ENCODE measurements around the gene REV3L. TPM values are rescaled to one million over a fixed set of nuclear protein-coding genes. Genes with fewer than 3 reads are reported as not detected.

Gene REV3L
- total and polyA plus RNA-seq, 5 donors, result 8.2 to 30.1 (median 26.7) TPM

- intact Hi-C loops (cut with DNase I), result no loop called here
- Histone ChIP-seq H3K27me3 (ENCODE audit: control insufficient read depth, insufficient read depth) (no peaks in the 10 kb centered on the region), H3K9me3 (ENCODE audit: control insufficient read depth, low read length) (no peaks in the 10 kb centered on the region), H3K27ac (ENCODE audit: low read length) (no peak overlapping the region), H3K4me3 (ENCODE audit: low read length) (no peak overlapping the region), H3K4me1 (ENCODE audit: control insufficient read depth, insufficient read depth, low read length) (peaks cover 2% of the 10 kb centered on the region)
- DNase-seq, result no peak
- 68% methylated on average over 3 of the region's 3 CpGs for WGBS
- ATAC-seq, result peak in 1 of 2 donors; percentile 54
Measured at GRCh38 chr6:111410371-111410770, 72.6 kb downstream of the REV3L start.

GRCh38 chr6:111409430-111409829 is 73.6 kb downstream of the REV3L start:
- intact Hi-C loops (cut with DNase I), result no loop called here
- H3K27me3 ChIP-seq (ENCODE audit: control insufficient read depth, insufficient read depth), result no peaks in the 10 kb centered on the region
- WGBS, result 96% methylated on average over 1 of the region's 1 CpG
- H3K9me3 ChIP-seq (ENCODE audit: control insufficient read depth, low read length), result no peaks in the 10 kb centered on the region
- H3K27ac ChIP-seq (ENCODE audit: low read length), result no peak overlapping the region
- H3K4me3 ChIP-seq (ENCODE audit: low read length), result no peak overlapping the region
- H3K4me1 ChIP-seq (ENCODE audit: control insufficient read depth, insufficient read depth, low read length), result peaks cover 2% of the 10 kb centered on the region
- no peak for ATAC-seq
- DNase-seq, result no peak

- H3K4me1 ChIP-seq (ENCODE audit: control insufficient read depth, insufficient read depth, low read length), result peaks cover 2% of the 10 kb centered on the region
- WGBS, result 86% methylated on average over 4 of the region's 4 CpGs
- intact Hi-C loops (cut with DNase I), result no loop called here
- no peak overlapping the region for H3K27ac ChIP-seq (ENCODE audit: low read length)
- H3K4me3 ChIP-seq (ENCODE audit: low read length), result no peak overlapping the region
- ATAC-seq (no peak), DNase-seq (no peak)
- H3K9me3 ChIP-seq (ENCODE audit: control insufficient read depth, low read length), result no peaks in the 10 kb centered on the region
- no peaks in the 10 kb centered on the region for H3K27me3 ChIP-seq (ENCODE audit: control insufficient read depth, insufficient read depth)
Measured at GRCh38 chr6:111407686-111408085, 75.3 kb downstream of the REV3L start.

GRCh38 chr6:111406200-111406721 is 76.8 kb downstream of the REV3L start:
- Histone ChIP-seq H3K4me3 (ENCODE audit: low read length) (no peak overlapping the region), H3K4me1 (ENCODE audit: control insufficient read depth, insufficient read depth, low read length) (peaks cover 2% of the 10 kb centered on the region), H3K27ac (ENCODE audit: low read length) (no peak overlapping the region), H3K9me3 (ENCODE audit: control insufficient read depth, low read length) (no peaks in the 10 kb centered on the region), H3K27me3 (ENCODE audit: control insufficient read depth, insufficient read depth) (no peaks in the 10 kb centered on the region)
- no peak for DNase-seq
- WGBS, result 85% methylated on average over 3 of the region's 3 CpGs
- intact Hi-C loops (cut with DNase I), result no loop called here
- peak; percentile 29 to 51 for ATAC-seq

- Histone ChIP-seq H3K27ac (ENCODE audit: low read length) (no peak overlapping the region), H3K27me3 (ENCODE audit: control insufficient read depth, insufficient read depth) (no peaks in the 10 kb centered on the region), H3K4me1 (ENCODE audit: control insufficient read depth, insufficient read depth, low read length) (no peaks in the 10 kb centered on the region), H3K9me3 (ENCODE audit: control insufficient read depth, low read length) (no peaks in the 10 kb centered on the region), H3K4me3 (ENCODE audit: low read length) (no peak overlapping the region)
- no peak for DNase-seq
- ATAC-seq, result no peak
- 87% methylated on average over 3 of the region's 3 CpGs for WGBS
- intact Hi-C loops (cut with DNase I), result no loop called here
Measured at GRCh38 chr6:111403388-111403787, 79.6 kb downstream of the REV3L start.

- Histone ChIP-seq H3K27me3 (ENCODE audit: control insufficient read depth, insufficient read depth) (no peaks in the 10 kb centered on the region), H3K4me3 (ENCODE audit: low read length) (no peak overlapping the region), H3K4me1 (ENCODE audit: control insufficient read depth, insufficient read depth, low read length) (no peaks in the 10 kb centered on the region), H3K9me3 (ENCODE audit: control insufficient read depth, low read length) (no peaks in the 10 kb centered on the region), H3K27ac (ENCODE audit: low read length) (no peak overlapping the region)
- ATAC-seq (no peak), DNase-seq (no peak)
- intact Hi-C loops (cut with DNase I), result no loop called here
- WGBS, result 88% methylated on average over 3 of the region's 3 CpGs
Measured at GRCh38 chr6:111399626-111400025, 83.4 kb downstream of the REV3L start.

GRCh38 chr6:111388681-111389080 is 94.3 kb downstream of the REV3L start:
- H3K27me3 ChIP-seq (ENCODE audit: control insufficient read depth, insufficient read depth), result no peaks in the 10 kb centered on the region
- intact Hi-C loops (cut with DNase I), result no loop called here
- H3K27ac ChIP-seq (ENCODE audit: low read length), result no peak overlapping the region
- no peaks in the 10 kb centered on the region for H3K4me1 ChIP-seq (ENCODE audit: control insufficient read depth, insufficient read depth, low read length)
- no peak overlapping the region for H3K4me3 ChIP-seq (ENCODE audit: low read length)
- no peak for ATAC-seq
- no peak for DNase-seq
- H3K9me3 ChIP-seq (ENCODE audit: control insufficient read depth, low read length), result no peaks in the 10 kb centered on the region
- WGBS, result 77% methylated on average over 2 of the region's 2 CpGs

- Histone ChIP-seq H3K27me3 (ENCODE audit: control insufficient read depth, insufficient read depth) (no peaks in the 10 kb centered on the region), H3K4me3 (ENCODE audit: low read length) (no peak overlapping the region), H3K4me1 (ENCODE audit: control insufficient read depth, insufficient read depth, low read length) (peaks cover 3% of the 10 kb centered on the region), H3K9me3 (ENCODE audit: control insufficient read depth, low read length) (no peaks in the 10 kb centered on the region), H3K27ac (ENCODE audit: low read length) (peak overlapping the region; percentile 58)
- DNase-seq (peak; percentile 26 to 63 (median 46)), ATAC-seq (peak; percentile 57 to 61)
- intact Hi-C loops (cut with DNase I), result no loop called here
- WGBS, result 67% methylated on average over 9 of the region's 9 CpGs
Measured at GRCh38 chr6:111382476-111383294, 100.3 kb downstream of the REV3L start.

- H3K27ac ChIP-seq (ENCODE audit: low read length), result no peak overlapping the region
- peaks cover 3% of the 10 kb centered on the region for H3K4me1 ChIP-seq (ENCODE audit: control insufficient read depth, insufficient read depth, low read length)
- no peak for ATAC-seq
- 97% methylated on average over 1 of the region's 1 CpG for WGBS
- no peak for DNase-seq
- no peaks in the 10 kb centered on the region for H3K9me3 ChIP-seq (ENCODE audit: control insufficient read depth, low read length)
- intact Hi-C loops (cut with DNase I), result no loop called here
- no peak overlapping the region for H3K4me3 ChIP-seq (ENCODE audit: low read length)
- no peaks in the 10 kb centered on the region for H3K27me3 ChIP-seq (ENCODE audit: control insufficient read depth, insufficient read depth)
Measured at GRCh38 chr6:111381728-111382127, 101.3 kb downstream of the REV3L start.

GRCh38 chr6:111381123-111381522 is 101.9 kb downstream of the REV3L start:
- Histone ChIP-seq H3K27ac (ENCODE audit: low read length) (no peak overlapping the region), H3K4me1 (ENCODE audit: control insufficient read depth, insufficient read depth, low read length) (peaks cover 3% of the 10 kb centered on the region), H3K4me3 (ENCODE audit: low read length) (no peak overlapping the region), H3K9me3 (ENCODE audit: control insufficient read depth, low read length) (no peaks in the 10 kb centered on the region), H3K27me3 (ENCODE audit: control insufficient read depth, insufficient read depth) (no peaks in the 10 kb centered on the region)
- intact Hi-C loops (cut with DNase I), result no loop called here
- ATAC-seq (no peak), DNase-seq (no peak)

GRCh38 chr6:111379831-111380230 is 103.2 kb downstream of the REV3L start:
- WGBS, result 99% methylated on average over 2 of the region's 2 CpGs
- H3K27me3 ChIP-seq (ENCODE audit: control insufficient read depth, insufficient read depth), result no peaks in the 10 kb centered on the region

More at GRCh38 chr6:111379831-111380230, 103.2 kb downstream of the REV3L start:
- intact Hi-C loops (cut with DNase I), result no loop called here
- Histone ChIP-seq H3K4me3 (ENCODE audit: low read length) (no peak overlapping the region), H3K9me3 (ENCODE audit: control insufficient read depth, low read length) (no peaks in the 10 kb centered on the region), H3K27ac (ENCODE audit: low read length) (no peak overlapping the region), H3K4me1 (ENCODE audit: control insufficient read depth, insufficient read depth, low read length) (peaks cover 3% of the 10 kb centered on the region)
- DNase-seq (no peak), ATAC-seq (no peak)

Measured in right cardiac atrium (tissue), 5 donors.